ENCODE results near the gene PRDX5.

PRDX5 gene

DNA sequence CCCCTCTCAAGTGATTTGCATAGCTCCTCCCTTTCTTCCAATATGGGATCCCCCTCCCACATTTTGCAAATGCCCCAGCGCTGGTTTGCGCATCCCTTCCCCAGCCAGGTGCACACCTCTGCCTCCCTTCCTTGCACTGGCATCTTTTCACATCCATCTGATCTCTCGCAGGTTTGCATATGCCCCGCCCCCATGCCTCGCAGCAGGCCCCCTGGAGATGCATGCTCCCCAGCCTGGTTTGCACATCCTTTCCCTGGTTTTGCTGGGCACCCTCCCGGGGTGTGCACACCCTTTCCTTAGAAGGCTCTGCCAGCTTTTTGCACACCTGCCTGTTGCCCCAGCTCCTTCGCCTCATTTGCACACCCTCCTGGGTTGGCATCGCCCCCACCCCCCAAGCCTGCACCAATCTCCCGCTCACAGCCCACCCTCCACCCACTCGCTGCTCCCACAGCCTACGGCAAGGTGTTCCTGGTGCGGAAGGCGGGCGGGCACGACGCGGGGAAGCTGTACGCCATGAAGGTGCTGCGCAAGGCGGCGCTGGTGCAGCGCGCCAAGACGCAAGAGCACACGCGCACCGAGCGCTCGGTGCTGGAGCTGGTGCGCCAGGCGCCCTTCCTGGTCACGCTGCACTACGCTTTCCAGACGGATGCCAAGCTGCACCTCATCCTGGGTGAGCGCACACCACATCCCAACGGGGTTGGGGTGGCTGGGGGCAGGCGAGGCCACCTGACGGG, 42.0 kb downstream of the PRDX5 start:
- TF ChIP-seq TAF1 (IDR thresholded peaks at IDR 0.05; ENCODE audit: low read depth) = no peak
- TF ChIP-seq FOXM1 (IDR thresholded peaks at IDR 0.05; ENCODE audit: borderline replicate concordance, low read depth) = no peak
- TF ChIP-seq, protein P1, sequence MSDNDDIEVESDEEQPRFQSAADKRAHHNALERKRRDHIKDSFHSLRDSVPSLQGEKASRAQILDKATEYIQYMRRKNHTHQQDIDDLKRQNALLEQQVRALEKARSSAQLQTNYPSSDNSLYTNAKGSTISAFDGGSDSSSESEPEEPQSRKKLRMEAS (IDR thresholded peaks at IDR 0.05) = no peak
- no peak for TF ChIP-seq RAD21 (IDR thresholded peaks at IDR 0.05; ENCODE audit: low read depth)
- TF ChIP-seq NFIC (IDR thresholded peaks at IDR 0.05) = no peak
- no peak for TF ChIP-seq TCF12 (IDR thresholded peaks at IDR 0.05; ENCODE audit: low read depth)
- TF ChIP-seq EP300 (IDR thresholded peaks at IDR 0.05; ENCODE audit: borderline replicate concordance) = no peak
- no peak for TF ChIP-seq TEAD4 (IDR thresholded peaks at IDR 0.05)
- TF ChIP-seq CREB1 (IDR thresholded peaks at IDR 0.05; ENCODE audit: low read depth) = no peak
- no peak for TF ChIP-seq EGR1 (IDR thresholded peaks at IDR 0.05)
- no peak for TF ChIP-seq YY1 (IDR thresholded peaks at IDR 0.05; ENCODE audit: low read depth)
- TF ChIP-seq CEBPB (IDR thresholded peaks at IDR 0.05) = no peak
- TF ChIP-seq ZBTB7A (IDR thresholded peaks at IDR 0.05; ENCODE audit: low read depth) = no peak
- TF ChIP-seq, protein P2, sequence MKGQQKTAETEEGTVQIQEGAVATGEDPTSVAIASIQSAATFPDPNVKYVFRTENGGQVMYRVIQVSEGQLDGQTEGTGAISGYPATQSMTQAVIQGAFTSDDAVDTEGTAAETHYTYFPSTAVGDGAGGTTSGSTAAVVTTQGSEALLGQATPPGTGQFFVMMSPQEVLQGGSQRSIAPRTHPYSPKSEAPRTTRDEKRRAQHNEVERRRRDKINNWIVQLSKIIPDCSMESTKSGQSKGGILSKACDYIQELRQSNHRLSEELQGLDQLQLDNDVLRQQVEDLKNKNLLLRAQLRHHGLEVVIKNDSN (IDR thresholded peaks at IDR 0.05) = no peak
- TF ChIP-seq, protein P3, sequence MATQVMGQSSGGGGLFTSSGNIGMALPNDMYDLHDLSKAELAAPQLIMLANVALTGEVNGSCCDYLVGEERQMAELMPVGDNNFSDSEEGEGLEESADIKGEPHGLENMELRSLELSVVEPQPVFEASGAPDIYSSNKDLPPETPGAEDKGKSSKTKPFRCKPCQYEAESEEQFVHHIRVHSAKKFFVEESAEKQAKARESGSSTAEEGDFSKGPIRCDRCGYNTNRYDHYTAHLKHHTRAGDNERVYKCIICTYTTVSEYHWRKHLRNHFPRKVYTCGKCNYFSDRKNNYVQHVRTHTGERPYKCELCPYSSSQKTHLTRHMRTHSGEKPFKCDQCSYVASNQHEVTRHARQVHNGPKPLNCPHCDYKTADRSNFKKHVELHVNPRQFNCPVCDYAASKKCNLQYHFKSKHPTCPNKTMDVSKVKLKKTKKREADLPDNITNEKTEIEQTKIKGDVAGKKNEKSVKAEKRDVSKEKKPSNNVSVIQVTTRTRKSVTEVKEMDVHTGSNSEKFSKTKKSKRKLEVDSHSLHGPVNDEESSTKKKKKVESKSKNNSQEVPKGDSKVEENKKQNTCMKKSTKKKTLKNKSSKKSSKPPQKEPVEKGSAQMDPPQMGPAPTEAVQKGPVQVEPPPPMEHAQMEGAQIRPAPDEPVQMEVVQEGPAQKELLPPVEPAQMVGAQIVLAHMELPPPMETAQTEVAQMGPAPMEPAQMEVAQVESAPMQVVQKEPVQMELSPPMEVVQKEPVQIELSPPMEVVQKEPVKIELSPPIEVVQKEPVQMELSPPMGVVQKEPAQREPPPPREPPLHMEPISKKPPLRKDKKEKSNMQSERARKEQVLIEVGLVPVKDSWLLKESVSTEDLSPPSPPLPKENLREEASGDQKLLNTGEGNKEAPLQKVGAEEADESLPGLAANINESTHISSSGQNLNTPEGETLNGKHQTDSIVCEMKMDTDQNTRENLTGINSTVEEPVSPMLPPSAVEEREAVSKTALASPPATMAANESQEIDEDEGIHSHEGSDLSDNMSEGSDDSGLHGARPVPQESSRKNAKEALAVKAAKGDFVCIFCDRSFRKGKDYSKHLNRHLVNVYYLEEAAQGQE (IDR thresholded peaks at IDR 0.05; ENCODE audit: low read depth) = no peak

DNA sequence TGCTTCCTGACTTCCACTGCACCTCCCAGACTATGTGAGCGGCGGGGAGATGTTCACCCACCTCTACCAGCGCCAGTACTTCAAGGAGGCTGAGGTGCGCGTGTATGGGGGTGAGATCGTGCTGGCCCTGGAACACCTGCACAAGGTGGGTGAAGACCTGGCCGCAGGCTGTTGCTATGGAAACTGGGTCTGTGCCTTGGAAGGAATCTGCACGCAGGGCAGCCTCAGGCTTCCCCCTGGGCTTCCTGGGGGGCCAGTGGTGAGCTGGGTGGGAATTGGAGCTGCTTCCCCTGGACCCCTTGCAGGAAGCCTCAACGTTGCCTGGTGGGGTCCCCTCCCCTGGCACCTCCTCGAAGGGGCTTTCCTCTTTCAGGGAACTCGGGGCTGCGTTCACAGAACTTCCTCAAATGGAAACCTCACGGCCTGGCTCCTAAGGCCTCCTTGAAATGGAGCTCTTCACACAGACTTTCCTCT, 42.6 kb downstream of the PRDX5 start:
- TF ChIP-seq, protein P3 (IDR thresholded peaks at IDR 0.05; ENCODE audit: low read depth) = no peak

GRCh38 chr11:64361659-64362058, 43.7 kb downstream of the PRDX5 start:
- no peak for TF ChIP-seq FOXM1 (IDR thresholded peaks at IDR 0.05; ENCODE audit: borderline replicate concordance, low read depth)
- TF ChIP-seq EP300 (IDR thresholded peaks at IDR 0.05; ENCODE audit: borderline replicate concordance) = no peak
- no peak for TF ChIP-seq NFIC (IDR thresholded peaks at IDR 0.05)
- TF ChIP-seq, protein P1 (IDR thresholded peaks at IDR 0.05) = no peak
- TF ChIP-seq TEAD4 (IDR thresholded peaks at IDR 0.05) = no peak
- TF ChIP-seq TCF12 (IDR thresholded peaks at IDR 0.05; ENCODE audit: low read depth) = no peak

GRCh38 chr11:64362339-64362738, 44.4 kb downstream of the PRDX5 start:
- TF ChIP-seq YY1 (IDR thresholded peaks at IDR 0.05; ENCODE audit: low read depth) (no peak), CEBPB (IDR thresholded peaks at IDR 0.05) (no peak), TEAD4 (IDR thresholded peaks at IDR 0.05) (no peak), EP300 (IDR thresholded peaks at IDR 0.05; ENCODE audit: borderline replicate concordance) (no peak), CREB1 (IDR thresholded peaks at IDR 0.05; ENCODE audit: low read depth) (no peak), TCF12 (IDR thresholded peaks at IDR 0.05; ENCODE audit: low read depth) (no peak), ZBTB7A (IDR thresholded peaks at IDR 0.05; ENCODE audit: low read depth) (no peak)
- TF ChIP-seq, protein P1 (IDR thresholded peaks at IDR 0.05) = no peak
- TF ChIP-seq, protein P2 (IDR thresholded peaks at IDR 0.05) = no peak

- TF ChIP-seq YY1 (IDR thresholded peaks at IDR 0.05; ENCODE audit: low read depth) = no peak
- TF ChIP-seq CREB1 (IDR thresholded peaks at IDR 0.05; ENCODE audit: low read depth) = no peak
- TF ChIP-seq, protein P3 (IDR thresholded peaks at IDR 0.05; ENCODE audit: low read depth) = no peak
- no peak for TF ChIP-seq EP300 (IDR thresholded peaks at IDR 0.05; ENCODE audit: borderline replicate concordance)
- TF ChIP-seq, protein P2 (IDR thresholded peaks at IDR 0.05) = no peak
- TF ChIP-seq CEBPB (IDR thresholded peaks at IDR 0.05) = no peak
- TF ChIP-seq FOXM1 (IDR thresholded peaks at IDR 0.05; ENCODE audit: borderline replicate concordance, low read depth) = no peak
- TF ChIP-seq TCF12 (IDR thresholded peaks at IDR 0.05; ENCODE audit: low read depth) = no peak
- TF ChIP-seq, protein P1 (IDR thresholded peaks at IDR 0.05) = no peak
- TF ChIP-seq RAD21 (IDR thresholded peaks at IDR 0.05; ENCODE audit: low read depth) = no peak
- no peak for TF ChIP-seq ZBTB7A (IDR thresholded peaks at IDR 0.05; ENCODE audit: low read depth)
- TF ChIP-seq EGR1 (IDR thresholded peaks at IDR 0.05) = no peak
- TF ChIP-seq TEAD4 (IDR thresholded peaks at IDR 0.05) = no peak
These were observed 46.5 kb downstream of the PRDX5 start for GRCh38 chr11:64364435-64364834.
